ENCODE data around the gene IP6K2. TPM values are rescaled to one million over a fixed set of nuclear protein-coding genes. Genes with fewer than 3 reads are reported as not detected.

The IP6K2 gene
- total RNA-seq, 2 donors from 2014 or later, result 104 to 127 TPM

GRCh38 chr3:48697952-48698351, 19.1 kb downstream of the IP6K2 start:
- H3K27ac Mint-ChIP-seq, result no peak overlapping the region
- Histone ChIP-seq H3K27ac (ENCODE audit: low read depth, low read length) (no peak overlapping the region), H3K4me3 (ENCODE audit: low read length) (no peak overlapping the region), H3K9me3 (ENCODE audit: control insufficient read depth, low read length) (no peaks in the 10 kb centered on the region), H3K36me3 (ENCODE audit: control insufficient read depth, insufficient read depth, low read length) (peaks cover 80% of the 10 kb centered on the region), H3K9ac (ENCODE audit: extremely low read depth, low read length, poor library complexity, severe bottlenecking) (no peak overlapping the region), H3K27me3 (ENCODE audit: control insufficient read depth, insufficient read depth, low read length, poor library complexity, severe bottlenecking) (no peaks in the 10 kb centered on the region), H3K4me1 (ENCODE audit: control insufficient read depth, insufficient read depth, low read length) (no peaks in the 10 kb centered on the region)
- peaks cover 67% of the 10 kb centered on the region for H3K36me3 Mint-ChIP-seq (ENCODE audit: low read depth)
- no peak overlapping the region for H3K4me3 Mint-ChIP-seq
- TF ChIP-seq CTCF (conservative IDR thresholded peaks at IDR 0.05), result no peak
- peaks cover 17% of the 10 kb centered on the region for H3K4me1 Mint-ChIP-seq
- no peaks in the 10 kb centered on the region for H3K27me3 Mint-ChIP-seq (ENCODE audit: insufficient read depth)
- WGBS, 2 experiments (ENCODE audit: insufficient coverage in 1 of 2, insufficient read length in 1 of 2), result 97 to 100% methylated on average over 3 of the region's 3 CpGs
- no peaks in the 10 kb centered on the region for H3K9me3 Mint-ChIP-seq
- no peak for DNase-seq

- Mint-ChIP-seq H3K27me3 (ENCODE audit: insufficient read depth) (no peaks in the 10 kb centered on the region), H3K4me3 (no peak overlapping the region), H3K36me3 (ENCODE audit: low read depth) (peaks cover 68% of the 10 kb centered on the region), H3K9me3 (no peaks in the 10 kb centered on the region), H3K27ac (peak overlapping the region; percentile 75), H3K4me1 (peaks cover 11% of the 10 kb centered on the region)
- no peaks in the 10 kb centered on the region for H3K4me1 ChIP-seq (ENCODE audit: control insufficient read depth, insufficient read depth, low read length)
- no peaks in the 10 kb centered on the region for H3K9me3 ChIP-seq (ENCODE audit: control insufficient read depth, low read length)
- H3K27ac ChIP-seq (ENCODE audit: low read depth, low read length), result no peak overlapping the region
- no peaks in the 10 kb centered on the region for H3K27me3 ChIP-seq (ENCODE audit: control insufficient read depth, insufficient read depth, low read length, poor library complexity, severe bottlenecking)
- no peak for TF ChIP-seq CTCF (conservative IDR thresholded peaks at IDR 0.05)
- DNase-seq, result no peak
- H3K36me3 ChIP-seq (ENCODE audit: control insufficient read depth, insufficient read depth, low read length), result peaks cover 82% of the 10 kb centered on the region
- H3K9ac ChIP-seq (ENCODE audit: extremely low read depth, low read length, poor library complexity, severe bottlenecking), result no peak overlapping the region
- H3K4me3 ChIP-seq (ENCODE audit: low read length), result no peak overlapping the region
Observed at GRCh38 chr3:48696601-48697000, 20.4 kb downstream of the IP6K2 start.

GRCh38 chr3:48696156-48696555, 20.9 kb downstream of the IP6K2 start:
- Mint-ChIP-seq H3K4me1 (peaks cover 11% of the 10 kb centered on the region), H3K9me3 (no peaks in the 10 kb centered on the region), H3K4me3 (no peak overlapping the region), H3K36me3 (ENCODE audit: low read depth) (peaks cover 71% of the 10 kb centered on the region), H3K27ac (peak overlapping the region; percentile 75), H3K27me3 (ENCODE audit: insufficient read depth) (no peaks in the 10 kb centered on the region)
- Histone ChIP-seq H3K27ac (ENCODE audit: low read depth, low read length) (no peak overlapping the region), H3K9me3 (ENCODE audit: control insufficient read depth, low read length) (no peaks in the 10 kb centered on the region), H3K9ac (ENCODE audit: extremely low read depth, low read length, poor library complexity, severe bottlenecking) (no peak overlapping the region), H3K27me3 (ENCODE audit: control insufficient read depth, insufficient read depth, low read length, poor library complexity, severe bottlenecking) (no peaks in the 10 kb centered on the region), H3K36me3 (ENCODE audit: control insufficient read depth, insufficient read depth, low read length) (peaks cover 85% of the 10 kb centered on the region), H3K4me3 (ENCODE audit: low read length) (no peak overlapping the region), H3K4me1 (ENCODE audit: control insufficient read depth, insufficient read depth, low read length) (no peaks in the 10 kb centered on the region)
- no peak for DNase-seq
- TF ChIP-seq CTCF (conservative IDR thresholded peaks at IDR 0.05), result no peak
- 88 to 98% methylated on average over 3 to 5 of the region's 5 CpGs for WGBS, 2 experiments (ENCODE audit: insufficient coverage in 1 of 2, insufficient read length in 1 of 2)

Data from endodermal cell (in vitro differentiated cells).